Choroid plexus epithelial cell (primary cell): ENCODE data around the gene SP140.

Experiments
- DNase-seq: peaks from one replicate; pipeline ENCODE4 v3.0.0-alpha.2; 2010; ENCODE audit warnings: low read depth
- H3K4me3 ChIP-seq: 2 replicates; pipeline ENCODE4 v1.5.1; 2011; ENCODE audit warnings: low read depth, mild to moderate bottlenecking, control low read depth, low read length, moderate library complexity
- CTCF ChIP-seq: conservative IDR thresholded peaks from 2 replicates; pipeline ENCODE4 v1.5.1; 2011; ENCODE audit warnings: low read depth, mild to moderate bottlenecking, control low read depth, inconsistent platforms, low read length, moderate library complexity

Gene SP140

GRCh38 chr2:230225486-230225885, at the start of gene SP140:
SP140 (plus strand) TSS chr2:230225736; CDS start chr2:230225845, 109 bp downstream.
- no peak for DNase-seq
- H3K4me3 ChIP-seq = no peak within 1 kb of the TSS
- no peak for TF ChIP-seq CTCF

- H3K4me3 ChIP-seq = no peak overlapping the region
- DNase-seq = no peak
- no peak for TF ChIP-seq CTCF
Observed at GRCh38 chr2:230176996-230177395, 48.5 kb upstream of the SP140 start.

GRCh38 chr2:230178546-230179485, 46.7 kb upstream of the SP140 start:
- no peak for TF ChIP-seq CTCF
- no peak for DNase-seq
- H3K4me3 ChIP-seq = no peak overlapping the region

GRCh38 chr2:230179907-230180306, 45.6 kb upstream of the SP140 start:
- TF ChIP-seq CTCF = no peak
- no peak overlapping the region for H3K4me3 ChIP-seq
- DNase-seq = no peak

- TF ChIP-seq CTCF = no peak
- no peak overlapping the region for H3K4me3 ChIP-seq
- no peak for DNase-seq
Observed at GRCh38 chr2:230181195-230181594, 44.3 kb upstream of the SP140 start.

GRCh38 chr2:230184727-230185578, 40.6 kb upstream of the SP140 start:
- DNase-seq = peak; percentile 96
- no peak for TF ChIP-seq CTCF
- no peak overlapping the region for H3K4me3 ChIP-seq
